Hematopoietic multipotent progenitor cell treated with erythropoietin and hydrocortisone succinate and interleukin-3 and kit ligand, for 15 days (in vitro differentiated cells): Measurements from ENCODE around the gene SRGAP3.

Experiments
- DNase-seq: peaks from one replicate; pipeline ENCODE4 v3.0.0-alpha.2; 2015; ENCODE audit warnings: low spot score

The SRGAP3 gene

DNA sequence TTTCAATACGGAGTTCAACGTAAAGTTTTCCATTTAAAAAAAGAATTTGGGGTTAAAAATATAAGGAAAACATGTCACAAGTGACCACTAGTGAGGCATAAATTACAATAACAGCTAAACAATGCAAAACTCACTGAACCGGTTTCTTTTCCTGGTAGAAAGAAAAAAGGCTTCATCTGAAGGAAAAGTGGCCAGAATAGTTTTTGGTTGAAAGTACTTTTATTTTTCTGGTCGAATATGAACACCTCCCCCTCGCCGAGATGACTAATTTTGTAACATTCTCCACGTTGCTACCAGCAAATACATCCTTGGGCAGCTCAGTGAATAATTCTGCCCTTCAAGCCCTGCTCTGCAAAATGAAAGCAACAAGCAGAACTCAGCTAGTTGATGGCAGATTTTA lies 3.9 kb upstream of the SRGAP3 start:
- no peak for DNase-seq

DNA sequence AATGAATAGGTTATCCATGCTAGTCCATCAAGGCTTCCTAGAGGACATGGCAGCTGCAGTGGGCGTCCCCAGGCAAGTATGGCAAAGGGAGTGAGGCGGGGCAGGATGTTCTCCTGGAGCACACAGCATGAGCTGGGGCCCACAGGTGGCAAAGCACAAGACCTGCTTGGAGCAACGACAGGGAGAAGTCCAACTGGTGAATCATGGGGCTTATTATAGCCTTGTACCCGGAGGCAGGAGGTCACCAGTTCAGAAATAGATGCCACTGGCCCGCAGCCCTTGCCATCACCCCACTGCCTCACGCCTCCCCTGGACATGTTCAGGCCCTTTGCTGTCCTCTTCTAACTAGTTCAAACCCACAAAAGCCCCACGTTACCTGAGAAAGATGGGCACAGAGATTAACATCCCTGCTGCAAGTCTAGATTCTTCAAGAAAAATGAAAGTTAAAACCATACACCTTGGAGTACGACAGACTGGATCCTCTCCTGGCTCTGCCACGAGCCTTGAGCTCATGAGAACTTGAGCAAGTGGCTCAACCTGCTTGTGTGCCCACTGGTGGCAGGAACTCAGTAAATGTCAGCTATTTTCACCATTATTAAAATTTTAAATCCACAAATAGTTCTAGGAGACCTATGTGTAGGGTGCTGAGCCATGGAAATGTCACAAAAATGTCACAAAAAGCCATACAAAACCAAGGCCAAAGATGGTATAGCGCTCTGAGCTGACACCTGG lies 1.8 kb upstream of the SRGAP3 start:
- DNase-seq: no peak

DNA sequence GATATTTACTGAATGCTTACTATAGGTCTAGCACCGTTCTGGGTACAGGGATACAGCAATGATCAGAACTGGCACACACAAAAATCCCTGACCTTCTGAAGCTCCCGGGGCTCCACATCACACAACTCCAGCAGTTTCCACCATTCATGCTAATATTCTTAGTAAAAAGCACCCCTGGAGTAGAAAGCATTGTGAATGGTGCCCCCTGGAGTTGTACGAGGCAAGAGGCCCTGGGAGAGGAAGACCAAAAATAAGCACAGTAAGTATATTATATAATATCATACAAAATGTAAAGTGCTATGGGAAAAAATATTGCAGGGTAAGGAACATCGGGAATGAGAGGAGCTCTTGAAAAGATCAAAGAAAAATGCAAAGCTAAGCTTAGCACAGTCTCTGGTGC lies 790 bp upstream of the SRGAP3 start:
- no peak for DNase-seq

DNA sequence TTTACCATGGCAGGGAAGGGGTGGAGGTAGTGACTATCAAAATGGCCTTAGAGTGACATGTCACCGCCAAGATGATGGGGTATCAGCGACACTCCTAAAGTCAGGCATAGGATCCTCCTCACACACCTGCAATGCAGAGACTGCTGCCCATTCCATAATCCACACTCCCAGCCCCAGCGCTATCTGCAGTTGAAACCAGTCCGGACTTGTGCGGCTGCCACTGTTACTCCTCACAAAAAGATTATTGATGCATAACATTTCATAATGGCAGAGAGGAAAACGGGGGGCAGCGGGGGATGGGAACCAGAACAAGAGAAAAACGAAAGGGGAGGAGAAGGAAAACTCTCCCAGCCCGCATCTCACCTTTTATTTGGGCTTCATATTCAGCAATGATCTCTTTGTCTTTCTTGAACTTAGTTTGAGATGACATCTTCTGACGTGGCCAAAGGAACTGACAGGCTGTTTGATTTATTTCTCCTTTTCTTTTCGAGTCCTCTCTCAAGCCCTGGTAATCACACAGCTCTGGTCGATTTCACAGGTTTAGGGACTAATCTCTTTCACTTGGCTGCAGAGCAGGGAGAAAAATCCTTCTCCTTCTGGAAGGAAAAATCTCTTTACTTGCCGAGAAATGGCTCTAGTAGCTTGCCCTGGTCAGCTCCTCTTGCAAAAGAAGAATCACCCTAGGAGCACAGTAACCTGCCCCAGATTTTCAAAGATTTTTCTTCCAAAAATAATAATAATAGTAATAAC lies 749 bp downstream of the SRGAP3 start:
- no peak for DNase-seq

DNA sequence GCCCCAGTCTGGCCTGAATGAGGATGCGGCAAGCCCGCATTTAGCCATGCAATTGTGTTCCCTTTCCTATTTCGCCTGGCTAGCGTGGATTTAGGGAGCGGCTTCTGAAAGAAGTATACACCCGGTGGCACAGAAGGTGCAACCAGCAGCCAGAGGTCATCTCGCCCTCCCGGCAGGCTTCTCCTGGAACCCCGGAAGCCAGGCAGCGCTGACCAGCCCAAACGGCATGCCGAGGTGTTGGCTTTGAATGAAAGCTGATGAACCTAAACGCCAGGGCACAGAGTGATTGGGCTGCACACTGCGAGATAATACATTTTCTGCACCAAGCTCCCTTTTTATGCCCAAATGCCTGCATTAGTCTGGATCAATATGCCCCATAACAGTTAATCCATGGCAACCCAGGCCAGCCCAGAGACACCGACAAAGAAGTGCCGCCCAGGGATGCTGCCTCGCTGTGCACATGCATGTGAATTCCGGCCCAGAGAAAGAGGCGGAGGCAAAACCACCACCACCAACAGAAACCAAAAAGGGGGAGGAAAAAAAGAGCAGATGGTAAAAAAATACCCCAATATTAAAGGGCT lies 1.4 kb downstream of the SRGAP3 start:
- DNase-seq: no peak

DNA sequence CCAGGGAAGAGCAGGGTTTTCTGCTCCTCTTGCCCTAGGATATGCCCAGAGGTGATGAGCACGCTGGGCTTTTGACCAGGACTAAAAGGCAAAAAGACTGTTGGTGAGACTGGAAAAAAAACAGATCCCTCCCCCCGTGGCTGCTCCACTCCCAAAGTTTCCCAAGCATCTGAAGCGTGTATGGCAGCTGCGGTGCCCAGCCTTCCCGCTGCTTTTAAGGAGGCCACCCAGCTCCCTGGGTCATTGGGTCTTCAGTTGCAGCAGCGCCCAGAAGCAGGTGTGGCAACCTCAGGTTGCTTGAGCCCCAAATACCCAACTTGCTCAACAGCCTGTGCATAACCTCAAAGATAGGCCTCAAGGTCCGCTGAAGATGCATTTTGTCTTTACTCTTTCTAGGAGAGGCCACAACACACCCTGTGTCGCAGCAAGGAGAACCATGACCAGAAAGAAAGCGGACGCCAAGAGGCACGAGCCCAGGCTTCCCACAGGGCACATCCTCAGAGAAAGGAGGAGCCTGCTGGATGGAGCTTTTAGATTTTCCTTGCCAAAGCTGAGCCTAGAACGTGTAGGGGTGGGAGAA lies 2.0 kb downstream of the SRGAP3 start:
- DNase-seq: no peak

DNA sequence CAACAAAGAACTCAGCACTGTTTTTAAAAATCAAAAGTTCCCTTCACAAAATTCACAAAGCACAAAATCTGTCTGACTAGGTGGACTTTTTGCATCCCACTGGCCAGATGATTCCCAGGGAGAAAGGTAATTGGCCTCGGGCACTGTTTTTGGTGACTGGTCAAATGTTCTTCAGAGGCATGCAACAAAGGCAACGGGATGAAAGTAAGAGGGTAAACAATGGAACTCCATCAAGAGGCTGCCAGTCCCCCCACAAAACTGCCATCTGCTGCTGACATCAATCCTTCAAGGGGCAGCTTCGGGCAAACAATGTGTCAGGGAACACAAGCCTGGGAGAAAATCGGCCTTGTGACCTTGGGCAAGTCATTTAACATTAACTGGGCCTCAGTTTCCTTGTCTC lies 3.3 kb downstream of the SRGAP3 start:
- DNase-seq: no peak

DNA sequence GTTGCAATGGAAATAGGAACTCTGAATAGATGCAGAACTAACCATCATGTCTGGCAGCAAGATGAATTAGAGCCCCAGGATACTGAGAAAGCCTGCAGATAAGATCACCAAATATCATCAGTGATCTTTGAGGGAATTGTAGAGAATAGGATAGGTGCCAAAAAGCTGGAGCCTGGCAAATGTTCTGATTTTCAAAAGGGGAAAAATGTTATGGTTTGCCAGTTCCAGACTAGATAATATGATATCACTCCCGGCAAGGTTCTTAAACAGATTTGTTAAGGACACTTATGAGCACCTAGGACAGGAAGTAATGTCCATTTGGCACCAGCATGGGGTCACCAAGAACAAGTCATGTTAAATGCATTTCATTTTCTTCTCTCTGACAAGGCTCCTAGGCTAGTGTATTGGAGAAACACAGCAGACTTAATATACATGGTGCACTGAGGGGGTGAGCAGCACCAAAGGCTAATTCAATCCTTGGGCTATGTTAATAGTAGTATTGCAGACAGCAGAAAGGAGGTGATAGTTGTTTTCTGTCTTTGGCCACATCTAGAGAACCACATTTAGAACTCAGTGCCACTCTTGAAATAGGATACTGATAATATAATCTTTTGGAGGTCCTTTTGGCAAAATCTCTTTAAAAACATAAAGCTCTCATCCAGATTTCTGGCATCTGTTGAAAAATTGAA lies 4.8 kb downstream of the SRGAP3 start:
- no peak for DNase-seq

DNA sequence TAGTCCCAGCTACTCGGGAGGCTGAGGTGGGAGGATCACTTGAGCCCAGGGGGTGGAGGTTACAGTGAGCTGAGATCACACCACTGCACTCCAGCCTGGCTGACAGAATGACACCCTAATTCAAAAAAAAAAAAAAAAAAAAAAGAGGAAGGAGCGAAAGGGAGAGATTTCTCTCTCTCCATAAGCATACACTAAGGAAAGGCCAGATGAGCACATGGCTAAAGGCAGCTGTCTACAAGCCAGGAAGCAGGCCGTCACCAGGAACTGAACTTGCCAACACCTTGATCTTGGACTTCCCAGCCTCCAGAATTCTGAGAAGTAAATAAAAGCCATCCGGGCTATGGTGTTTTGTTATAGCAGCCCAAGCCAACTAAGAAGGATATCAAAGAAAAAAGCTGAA lies 7.5 kb downstream of the SRGAP3 start:
- DNase-seq: no peak

DNA sequence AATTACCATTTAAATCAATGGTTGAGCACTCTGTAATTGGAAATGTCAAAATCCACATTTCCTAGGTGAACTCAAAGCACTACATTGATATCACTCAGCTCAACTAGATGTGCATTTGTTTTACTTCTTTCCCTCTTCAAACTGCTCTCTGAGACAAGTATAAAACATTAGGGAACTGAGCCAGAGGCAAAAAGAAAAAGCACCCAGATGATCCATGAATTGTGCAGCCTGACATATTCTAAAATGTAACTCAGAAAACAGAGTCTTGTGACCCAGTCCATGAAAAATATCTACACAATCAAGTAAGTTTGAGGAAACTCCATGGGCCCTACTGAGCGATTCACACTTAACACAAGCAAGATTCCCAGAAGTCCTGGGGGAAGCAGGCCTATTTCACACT lies 9.8 kb downstream of the SRGAP3 start:
- no peak for DNase-seq

DNA sequence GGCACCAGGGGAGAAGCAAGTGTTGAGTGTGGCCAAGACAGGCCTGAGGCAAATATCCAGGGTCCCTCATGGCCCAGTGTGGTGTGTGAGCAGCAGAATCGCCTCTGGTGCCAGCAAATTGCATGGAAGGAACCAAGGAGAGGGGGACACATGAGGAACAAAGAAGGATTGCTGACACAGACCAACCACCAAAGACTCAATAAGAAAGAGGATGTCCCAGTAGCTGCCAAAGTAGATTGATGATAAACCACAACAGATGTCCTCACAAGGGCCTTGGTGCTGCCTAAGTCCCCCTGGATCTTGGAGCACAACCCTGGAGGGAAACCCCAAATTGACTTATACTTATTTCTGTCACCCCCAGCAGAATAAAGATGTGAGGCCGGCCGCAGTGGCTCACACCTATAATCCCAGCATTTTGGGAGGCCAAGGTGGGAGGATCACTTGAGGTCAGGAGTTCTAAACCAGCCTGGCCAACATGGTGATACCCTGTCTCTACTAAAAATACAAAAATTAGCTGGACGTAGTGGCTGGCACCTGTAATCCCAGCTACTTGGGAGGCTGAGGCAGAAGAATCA lies 10.6 kb downstream of the SRGAP3 start:
- no peak for DNase-seq

DNA sequence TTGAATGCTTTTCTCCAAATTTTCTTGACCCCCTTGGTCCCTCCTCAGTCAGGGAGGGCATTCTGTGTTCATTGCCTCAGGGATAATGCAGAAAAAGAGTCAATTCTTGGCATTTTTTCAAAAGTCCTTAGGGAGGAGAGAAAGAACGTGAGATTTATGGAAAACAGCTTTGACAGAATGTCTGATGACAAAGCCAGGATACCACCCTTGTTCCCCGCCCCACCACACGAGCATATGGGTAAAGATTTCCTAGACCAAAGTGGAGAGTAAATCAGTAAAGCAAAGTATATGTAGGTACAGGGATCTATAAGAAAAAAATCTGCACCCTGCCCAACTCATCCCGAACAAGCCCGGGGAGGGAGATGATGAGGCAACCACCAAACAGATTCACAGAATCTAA lies 11.2 kb downstream of the SRGAP3 start:
- DNase-seq: no peak

DNA sequence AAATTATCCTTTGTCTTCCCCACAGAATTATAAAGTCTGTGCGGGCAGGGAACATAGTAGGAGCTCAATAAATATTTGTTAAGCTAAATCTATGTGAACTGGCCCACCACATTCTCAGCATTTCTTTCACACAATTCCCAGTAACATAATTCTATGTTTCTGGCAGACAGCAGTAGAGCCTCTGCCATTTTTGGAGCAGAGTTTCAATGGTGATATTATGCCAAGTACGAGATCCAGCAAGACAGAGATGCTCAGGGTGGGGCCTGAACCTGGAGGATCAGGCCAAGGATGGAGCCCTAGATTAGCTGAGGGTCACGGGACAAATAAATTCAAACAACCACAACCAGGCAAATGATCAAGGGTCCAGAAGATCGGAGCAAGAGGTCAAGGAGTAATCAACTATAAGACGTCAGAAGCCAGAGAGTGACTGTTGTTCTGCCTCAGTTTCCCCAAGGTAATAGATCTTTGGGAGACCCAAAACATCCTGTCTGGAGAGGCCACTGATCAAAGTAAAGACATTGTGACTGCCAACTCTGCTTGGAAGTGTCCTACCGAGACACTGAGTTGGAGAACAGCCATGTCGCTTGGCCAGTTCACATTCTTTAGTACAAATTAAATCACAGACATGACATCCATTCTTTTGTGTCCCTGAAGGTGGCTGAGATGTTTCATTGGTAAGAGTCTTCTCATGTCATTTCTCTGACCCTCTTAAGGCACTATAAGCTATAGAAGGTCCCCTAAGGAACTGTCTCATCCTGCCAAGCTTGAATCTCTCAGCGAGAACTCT lies 15.4 kb downstream of the SRGAP3 start:
- DNase-seq: no peak

DNA sequence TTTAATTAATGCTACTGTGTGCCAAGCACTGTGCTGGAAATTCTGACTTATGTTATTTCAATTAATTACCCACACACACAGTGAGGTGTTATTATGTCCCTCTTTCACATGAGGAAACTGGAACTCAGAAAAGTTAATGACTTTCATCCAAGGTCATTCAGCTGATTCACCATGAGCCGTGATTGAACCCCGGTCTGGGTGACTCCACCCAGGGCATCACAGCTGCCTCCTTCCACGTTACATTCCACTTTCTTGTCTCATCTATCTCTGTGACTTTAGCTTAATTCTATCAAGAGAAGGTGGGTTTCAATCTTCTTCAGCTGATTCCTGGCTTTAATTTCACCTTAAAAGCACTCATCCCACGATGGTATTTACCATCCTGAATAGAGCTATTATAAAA lies 16.3 kb downstream of the SRGAP3 start:
- no peak for DNase-seq

DNA sequence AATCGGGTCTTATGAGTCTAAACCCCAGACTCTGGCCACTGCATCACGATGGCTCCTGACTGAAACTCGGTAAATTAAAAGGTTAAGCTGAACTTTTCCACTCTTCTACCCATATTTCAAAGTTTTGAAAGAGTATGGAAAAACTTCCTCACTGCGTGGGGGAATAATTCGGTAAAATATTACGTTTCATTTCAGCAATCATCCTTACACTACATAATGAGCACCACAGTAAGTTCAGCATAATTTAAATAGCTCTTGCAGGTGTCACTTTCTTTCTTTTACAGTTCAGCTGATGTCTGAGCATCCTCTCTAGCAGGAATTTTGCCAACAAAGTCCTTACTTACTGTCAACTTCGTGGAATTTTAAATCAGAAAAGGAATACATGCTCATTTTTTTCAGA lies 17.5 kb downstream of the SRGAP3 start:
- DNase-seq: no peak

DNA sequence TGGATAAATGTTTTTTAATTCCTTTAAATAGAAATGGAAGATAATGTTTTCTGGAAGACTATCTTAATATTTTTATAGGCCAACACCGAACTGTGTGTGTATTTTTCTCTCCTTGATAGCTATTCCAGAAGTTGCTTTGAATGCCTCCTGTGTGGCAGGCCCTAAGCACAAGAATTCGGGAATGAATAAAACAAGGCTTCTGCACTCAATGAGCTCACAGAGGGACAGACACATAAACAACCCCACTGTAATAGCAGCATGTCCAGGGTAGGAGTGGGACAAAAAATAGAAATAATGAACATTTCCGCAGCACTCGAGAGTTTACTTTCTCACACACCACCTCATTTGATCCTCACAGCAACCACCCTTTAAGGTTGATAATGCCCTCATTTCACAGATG lies 18.0 kb downstream of the SRGAP3 start:
- no peak for DNase-seq

DNA sequence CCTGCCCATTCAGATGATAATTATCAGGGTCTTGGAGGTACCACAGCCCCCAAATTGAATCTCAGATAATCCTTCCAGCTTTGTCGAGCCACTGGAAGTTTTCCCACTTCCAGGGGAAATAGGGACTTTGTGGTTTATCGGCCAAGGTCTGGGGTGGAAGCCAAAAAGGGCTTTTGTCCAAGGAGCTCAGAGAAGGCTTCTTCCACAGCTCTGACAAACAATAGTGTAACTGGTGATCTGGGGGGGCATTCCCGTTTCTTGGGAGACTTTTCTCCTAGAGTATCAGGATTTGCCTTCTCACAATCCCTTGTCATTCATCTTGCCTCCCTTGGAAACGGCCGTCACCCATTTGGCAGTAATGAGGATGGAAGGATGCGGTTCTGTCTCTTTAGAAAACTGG lies 18.4 kb downstream of the SRGAP3 start:
- no peak for DNase-seq

DNA sequence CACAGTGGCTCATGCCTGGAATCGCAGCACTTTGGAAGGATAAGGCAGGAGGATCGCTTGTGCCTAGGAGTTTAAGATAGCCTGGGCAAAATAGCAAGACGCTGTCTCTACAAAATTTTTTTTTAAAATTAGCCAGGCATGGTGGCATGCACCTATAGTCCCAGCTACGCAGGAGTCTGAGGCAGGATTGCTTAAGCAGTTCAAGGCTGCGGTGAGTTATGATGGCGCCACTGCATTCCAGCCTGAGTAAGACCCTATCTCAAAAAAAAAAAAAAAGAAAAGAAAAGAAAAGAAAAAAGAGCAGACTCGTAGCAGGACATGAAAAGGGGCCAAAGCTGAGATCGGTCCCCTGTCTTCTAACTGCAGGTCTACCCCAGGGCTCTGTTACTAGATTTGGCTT lies 18.9 kb downstream of the SRGAP3 start:
- no peak for DNase-seq

DNA sequence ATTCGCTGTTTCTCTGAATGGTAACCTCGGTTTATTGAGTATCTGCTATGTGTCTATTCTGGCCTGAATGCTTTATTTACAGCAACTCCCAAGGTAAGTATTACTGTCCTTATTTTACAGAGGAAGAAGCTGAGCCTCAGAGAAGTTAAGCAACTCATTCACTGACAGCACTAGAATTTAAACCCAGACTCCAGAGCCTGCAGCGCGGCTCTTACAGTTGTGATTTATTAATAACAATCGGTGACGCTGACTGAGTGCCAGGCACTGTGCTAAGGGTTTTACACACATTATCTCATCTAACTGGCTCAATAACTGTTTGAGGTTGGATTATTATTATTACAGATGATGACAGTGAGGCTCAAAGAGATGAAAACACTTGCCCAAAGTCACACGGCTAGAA lies 19.6 kb downstream of the SRGAP3 start:
- no peak for DNase-seq

DNA sequence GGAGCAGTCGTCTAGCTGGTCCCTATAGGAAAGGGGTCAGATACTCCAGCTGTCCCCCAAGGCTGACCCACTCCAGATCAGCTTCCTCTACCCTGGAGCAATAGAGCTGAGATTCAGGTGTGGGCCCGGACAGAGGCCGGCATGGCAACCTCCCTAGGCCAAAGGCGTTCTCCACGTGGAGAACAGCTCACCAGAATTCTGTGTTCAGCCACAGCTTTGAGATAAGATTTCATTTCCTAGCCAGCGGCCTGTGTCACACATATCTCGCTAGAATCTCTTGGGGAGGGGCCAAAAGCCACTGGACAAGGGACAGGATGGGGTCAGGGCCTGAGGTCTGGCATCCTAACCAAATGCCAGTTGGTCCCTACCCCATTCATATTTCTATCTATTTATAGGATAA lies 20.1 kb downstream of the SRGAP3 start:
- DNase-seq: no peak

DNA sequence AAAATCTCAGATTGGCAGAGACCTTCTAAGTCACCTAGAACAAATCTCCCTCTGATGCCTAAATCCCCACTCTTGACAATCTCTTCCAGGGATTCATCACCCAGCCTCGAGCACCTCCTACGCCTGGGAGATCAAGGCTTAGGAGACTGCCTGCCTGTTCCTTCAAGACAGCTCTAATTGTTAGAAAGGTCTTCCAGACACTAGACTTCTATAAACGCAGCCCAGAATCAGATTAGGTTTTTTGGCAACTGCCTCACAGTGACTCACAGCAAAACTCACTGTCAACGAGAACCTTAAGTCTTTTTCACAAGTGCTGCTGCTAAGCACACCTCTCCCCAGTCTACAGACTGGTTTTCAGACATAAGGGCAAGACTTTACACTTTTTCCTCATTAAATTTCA lies 23.1 kb downstream of the SRGAP3 start:
- DNase-seq: no peak
